Fibroblast of villous mesenchyme (primary cell): ENCODE measurements around the gene INHBB. TPM values are rescaled to one million over a fixed set of nuclear protein-coding genes. Genes with fewer than 3 reads are reported as not detected.

Source experiments
- DNase-seq: peaks from one replicate; pipeline ENCODE4 v3.0.0-alpha.2; 2010; ENCODE audit warnings: low read depth
- H3K4me3 ChIP-seq: 2 replicates; pipeline ENCODE4 v1.5.1; 2011; ENCODE audit warnings: low read depth, mild to moderate bottlenecking, low read length
- total RNA-seq: library from RNA; depleted of rRNA; stranded (reverse); fragments of >200 nt; gene quantifications from 2 replicates; pipeline ENCODE4 v1.2.3, GENCODE V29; 2012
- TF ChIP-seq, protein P1 (sequence below): IDR thresholded peaks from 2 replicates; pipeline ENCODE4 v1.5.1; 2012; ENCODE audit warnings: low read depth, mild to moderate bottlenecking, low read length; ENCODE audit not compliant: insufficient read depth

INHBB gene
- total RNA-seq, 1 donor = under 0.01 TPM

DNA sequence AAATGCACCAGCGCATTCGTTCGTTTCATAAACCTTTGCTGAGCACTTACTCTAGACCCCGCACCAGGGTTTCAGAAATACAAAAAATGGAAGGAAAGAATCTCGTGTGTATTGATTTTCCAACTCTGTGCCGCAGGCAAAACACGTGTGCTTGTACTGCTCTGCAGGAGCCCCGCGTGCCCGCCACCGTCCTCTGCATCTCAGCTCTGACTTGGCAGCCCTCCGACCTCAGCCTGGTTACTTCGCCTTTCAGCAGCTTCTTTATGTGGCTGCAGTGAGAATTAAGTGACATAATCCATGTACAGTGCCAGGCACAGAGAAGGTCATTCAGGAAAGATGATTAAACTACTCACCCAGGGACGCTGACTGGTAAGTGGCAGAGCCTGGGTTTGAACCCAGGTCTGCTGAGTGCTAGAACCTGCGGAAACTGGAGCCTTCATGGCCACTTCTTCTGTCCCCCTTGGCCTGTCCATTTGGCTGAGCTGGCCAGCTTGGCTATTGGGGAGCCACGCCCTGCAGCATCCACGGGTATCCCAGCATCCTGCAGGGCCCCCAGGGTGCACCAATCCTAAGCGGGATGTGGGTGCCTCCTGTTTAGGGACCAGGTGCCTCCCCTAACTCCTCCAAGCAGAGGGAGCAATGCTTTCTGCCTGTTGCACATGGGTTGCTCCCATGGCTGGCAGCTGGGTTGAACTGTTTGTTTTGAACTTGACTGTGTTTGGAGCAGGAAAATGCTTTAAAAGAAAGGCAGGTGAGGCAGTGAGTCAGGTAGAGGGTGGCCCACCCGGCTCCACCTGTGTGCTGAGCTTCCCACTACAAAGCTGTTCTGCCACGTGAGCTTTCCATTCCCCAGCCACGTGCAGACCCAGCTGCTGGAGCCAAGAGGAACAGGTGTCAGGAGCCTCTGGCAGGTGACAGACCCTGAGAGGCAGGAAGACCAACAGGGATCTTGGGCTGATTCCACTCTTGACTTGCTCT lies 34.3 kb downstream of the INHBB start:
- DNase-seq = no peak
- H3K4me3 ChIP-seq = no peak overlapping the region
- TF ChIP-seq, protein P1, sequence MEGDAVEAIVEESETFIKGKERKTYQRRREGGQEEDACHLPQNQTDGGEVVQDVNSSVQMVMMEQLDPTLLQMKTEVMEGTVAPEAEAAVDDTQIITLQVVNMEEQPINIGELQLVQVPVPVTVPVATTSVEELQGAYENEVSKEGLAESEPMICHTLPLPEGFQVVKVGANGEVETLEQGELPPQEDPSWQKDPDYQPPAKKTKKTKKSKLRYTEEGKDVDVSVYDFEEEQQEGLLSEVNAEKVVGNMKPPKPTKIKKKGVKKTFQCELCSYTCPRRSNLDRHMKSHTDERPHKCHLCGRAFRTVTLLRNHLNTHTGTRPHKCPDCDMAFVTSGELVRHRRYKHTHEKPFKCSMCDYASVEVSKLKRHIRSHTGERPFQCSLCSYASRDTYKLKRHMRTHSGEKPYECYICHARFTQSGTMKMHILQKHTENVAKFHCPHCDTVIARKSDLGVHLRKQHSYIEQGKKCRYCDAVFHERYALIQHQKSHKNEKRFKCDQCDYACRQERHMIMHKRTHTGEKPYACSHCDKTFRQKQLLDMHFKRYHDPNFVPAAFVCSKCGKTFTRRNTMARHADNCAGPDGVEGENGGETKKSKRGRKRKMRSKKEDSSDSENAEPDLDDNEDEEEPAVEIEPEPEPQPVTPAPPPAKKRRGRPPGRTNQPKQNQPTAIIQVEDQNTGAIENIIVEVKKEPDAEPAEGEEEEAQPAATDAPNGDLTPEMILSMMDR = no peak

DNA sequence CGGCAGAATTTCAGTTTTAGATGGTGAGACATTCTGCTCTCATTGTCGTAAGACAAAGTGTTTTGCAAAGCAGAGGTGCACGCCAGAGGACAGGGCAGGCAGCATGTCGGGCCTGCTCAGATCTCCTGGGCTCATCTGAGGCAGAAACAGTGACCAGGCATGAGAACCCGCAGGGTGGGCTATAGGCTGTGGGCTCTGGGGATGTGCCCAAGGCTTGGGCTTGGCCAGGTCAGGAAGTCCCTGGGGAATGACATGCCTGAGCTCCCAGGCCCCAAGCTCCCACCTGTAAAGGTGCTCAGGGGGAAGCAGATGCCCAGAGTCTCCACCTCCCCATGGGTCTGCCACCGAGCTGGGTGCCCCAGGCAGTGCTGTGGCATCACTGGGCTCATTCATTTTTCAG lies 35.3 kb downstream of the INHBB start:
- H3K4me3 ChIP-seq = no peak overlapping the region
- TF ChIP-seq, protein P1 = no peak
- DNase-seq = no peak

DNA sequence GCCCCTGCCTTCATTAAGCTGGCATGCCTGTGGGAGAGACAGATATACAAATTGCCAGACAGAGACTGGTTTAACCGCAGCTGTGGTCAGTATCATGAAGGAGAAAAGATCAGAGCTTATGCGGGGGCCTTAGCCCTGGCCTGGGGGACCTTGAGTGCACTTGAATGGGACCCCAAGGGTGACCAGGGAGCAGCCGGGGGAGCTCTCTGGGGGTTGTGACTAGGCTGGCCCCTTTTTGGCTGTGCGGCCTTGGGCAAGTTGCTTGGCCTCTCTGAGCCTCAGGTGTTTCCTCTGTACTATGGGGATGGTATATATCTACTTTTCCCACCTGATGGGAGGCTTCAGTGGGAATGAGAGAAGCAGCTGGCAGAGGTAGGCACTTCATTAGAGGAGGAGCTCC lies 35.7 kb downstream of the INHBB start:
- TF ChIP-seq, protein P1 = no peak

DNA sequence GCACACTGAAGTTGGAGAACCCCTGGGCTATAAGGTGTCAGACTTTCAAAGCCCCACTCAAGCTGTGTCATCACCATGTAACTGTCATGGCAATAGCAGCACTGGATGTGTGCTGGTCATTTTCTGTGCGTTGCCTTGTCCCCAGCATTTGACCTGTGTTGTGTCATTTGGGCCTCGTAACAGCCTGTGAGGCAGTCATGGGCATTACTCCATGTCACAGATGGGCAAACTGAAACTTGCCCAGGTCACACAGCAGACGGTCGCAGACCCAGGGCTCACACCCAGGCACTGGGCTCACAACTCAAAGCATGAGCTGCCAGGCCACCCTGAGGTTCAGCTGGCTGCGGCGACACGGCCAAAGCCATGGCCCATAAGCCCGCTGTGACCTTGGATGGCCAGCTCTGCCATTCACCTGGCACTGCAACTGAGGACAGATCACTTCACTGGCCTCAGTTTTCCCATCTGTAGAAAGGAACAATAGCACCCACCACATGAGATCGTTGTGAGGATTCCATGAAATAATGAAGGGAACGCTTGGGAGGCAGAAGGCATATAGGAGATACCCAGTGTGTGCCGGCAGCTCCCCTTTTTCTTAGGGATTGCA lies 36.7 kb downstream of the INHBB start:
- TF ChIP-seq, protein P1 = no peak
- no peak overlapping the region for H3K4me3 ChIP-seq
- DNase-seq = no peak

More for the DNA sequence above, 35.7 kb downstream of the INHBB start:
- H3K4me3 ChIP-seq = no peak overlapping the region
- DNase-seq = no peak

DNA sequence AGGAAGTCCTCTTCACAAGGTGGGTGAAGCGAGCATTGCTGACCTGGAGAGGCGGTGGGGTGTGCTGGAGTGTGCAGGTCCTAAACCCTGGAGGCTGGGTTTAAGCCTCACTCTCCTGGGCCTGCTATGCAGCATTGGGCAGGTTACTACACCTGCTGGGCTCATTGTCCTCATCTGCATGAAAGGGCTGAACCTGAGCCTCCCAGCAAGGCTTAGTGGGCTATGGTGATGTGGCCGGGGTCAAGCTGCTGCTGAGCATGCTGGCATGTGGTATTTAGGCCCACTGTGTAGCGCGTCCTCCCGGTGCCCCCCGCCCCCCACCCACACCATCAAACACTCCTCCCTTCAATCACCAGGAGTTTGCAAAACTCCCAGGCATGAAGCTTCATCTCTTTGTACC lies 37.3 kb downstream of the INHBB start:
- TF ChIP-seq, protein P1 = no peak
- H3K4me3 ChIP-seq = no peak overlapping the region
- DNase-seq = no peak

DNA sequence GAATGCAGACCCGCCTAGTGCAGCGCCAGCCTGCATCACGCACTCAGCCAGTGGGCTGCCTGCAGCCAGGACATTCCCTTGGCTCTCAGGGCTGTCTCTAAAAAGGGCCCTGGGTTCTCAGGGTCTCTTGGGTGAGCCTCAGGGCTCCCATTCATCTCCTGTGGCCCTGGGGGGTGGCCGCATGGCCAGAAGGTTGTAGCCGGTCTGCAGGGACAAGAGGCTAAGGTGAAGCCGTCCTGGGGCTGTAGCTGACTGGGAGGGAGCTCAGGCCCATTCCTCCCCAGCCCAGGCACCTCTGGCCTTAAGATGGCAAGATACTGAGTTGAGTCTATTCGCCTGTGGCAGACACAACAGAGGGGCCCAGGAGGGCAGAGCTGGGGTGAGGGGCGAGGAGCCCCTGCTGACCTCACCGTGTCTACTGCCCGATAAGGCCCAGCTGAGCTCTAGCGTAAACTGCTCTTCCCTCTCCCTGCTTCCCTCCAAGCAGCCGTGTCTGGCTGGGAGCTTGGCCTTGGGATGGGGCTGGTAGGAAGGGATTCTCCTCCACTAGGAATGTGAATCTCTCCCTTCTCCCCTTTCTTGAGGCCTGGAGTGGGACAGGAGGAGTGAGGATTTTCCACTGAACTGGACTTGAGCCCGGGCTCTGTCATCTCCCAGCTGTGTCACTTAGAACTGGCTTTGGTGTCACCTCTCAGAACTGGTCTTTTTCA lies 37.9 kb downstream of the INHBB start:
- no peak overlapping the region for H3K4me3 ChIP-seq
- DNase-seq = no peak
- TF ChIP-seq, protein P1 = no peak
